Smooth muscle cell (in vitro differentiated cells): ENCODE results near the gene HACD2. TPM values are rescaled to one million over a fixed set of nuclear protein-coding genes. Genes with fewer than 3 reads are reported as not detected.

Experiments
- DNase-seq: peaks from one replicate; lab custom pipeline; 2025; ENCODE audit not compliant: unreplicated experiment; lab: John Stamatoyannopoulos, UW
- H2AFZ ChIP-seq: fragments of 200-600 bp; sonication (generic); 2 replicates; pipeline ENCODE4 v1.6.0; 2016; ENCODE audit warnings: antibody characterized with exemption, low read depth, mild to moderate bottlenecking
- H3F3A ChIP-seq: fragments of 200-600 bp; sonication (generic); 2 replicates; pipeline ENCODE4 v1.6.0; 2017; ENCODE audit warnings: antibody characterized with exemption, low read depth
- H3K27ac ChIP-seq: fragments of 200-600 bp; sonication (generic); 2 replicates; pipeline ENCODE4 v1.5.1; 2016; ENCODE audit warnings: low read depth, mild to moderate bottlenecking
- H3K27me3 ChIP-seq: fragments of 200-600 bp; sonication (generic); 2 replicates; pipeline ENCODE4 v1.6.1; 2016; ENCODE audit warnings: low read depth, mild to moderate bottlenecking
- H3K36me3 ChIP-seq: fragments of 200-600 bp; sonication (generic); 2 replicates; pipeline ENCODE4 v1.5.1; 2016; ENCODE audit warnings: low read depth
- H3K4me1 ChIP-seq: fragments of 200-600 bp; sonication (generic); 2 replicates; pipeline ENCODE4 v1.5.1; 2016; ENCODE audit warnings: low read depth
- H3K4me2 ChIP-seq: fragments of 200-600 bp; sonication (generic); 2 replicates; pipeline ENCODE4 v1.6.0; 2016; ENCODE audit warnings: mild to moderate bottlenecking
- H3K4me3 ChIP-seq: fragments of 200-600 bp; sonication (generic); 2 replicates; pipeline ENCODE4 v1.5.1; 2016; ENCODE audit warnings: mild to moderate bottlenecking
- H3K79me2 ChIP-seq: fragments of 200-600 bp; sonication (generic); 2 replicates; pipeline ENCODE4 v1.6.0; 2016; ENCODE audit warnings: low read depth, mild to moderate bottlenecking
- H3K9ac ChIP-seq: fragments of 200-600 bp; sonication (generic); 2 replicates; pipeline ENCODE4 v1.6.0; 2016; ENCODE audit warnings: low read depth
- H3K9me3 ChIP-seq: fragments of 200-600 bp; sonication (generic); replicated peaks from 2 replicates; pipeline ENCODE4 v1.5.1; 2016; ENCODE audit warnings: low read depth
- H4K20me1 ChIP-seq: fragments of 200-600 bp; sonication (generic); 2 replicates; pipeline ENCODE4 v1.6.0; 2016; ENCODE audit warnings: low read depth
- WGBS: methylation state at CpG from one replicate; pipeline ENCODE4 v1.1.7; 2016; ENCODE audit warnings: low lambda C conversion rate; 5-methylcytosine and 5-hydroxymethylcytosine counted together
- polyA plus RNA-seq: library from polyadenylated mRNA; unstranded; fragments of >200 nt; fragmentation: Nextera tagmentation; extraction: Ambion mirVana; gene quantifications from 2 replicates; pipeline ENCODE4 v1.2.1, GENCODE V29; 2016
- total RNA-seq: library from RNA; depleted of rRNA; stranded (reverse); fragments of >200 nt; gene quantifications from 2 replicates; pipeline ENCODE4 v1.2.3, GENCODE V29; 2014
- TF ChIP-seq, protein P1 (sequence below): fragments of 200-600 bp; sonication (generic); IDR thresholded peaks from 2 replicates; pipeline ENCODE4 v1.5.1; 2017; ENCODE audit warnings: borderline replicate concordance, mild to moderate bottlenecking, antibody characterized with exemption; ENCODE audit not compliant: insufficient read depth, poor library complexity, severe bottlenecking

The HACD2 gene
- total and polyA plus RNA-seq, 2 experiments from 2014 or later, result 9.5 to 28.3 TPM

DNA sequence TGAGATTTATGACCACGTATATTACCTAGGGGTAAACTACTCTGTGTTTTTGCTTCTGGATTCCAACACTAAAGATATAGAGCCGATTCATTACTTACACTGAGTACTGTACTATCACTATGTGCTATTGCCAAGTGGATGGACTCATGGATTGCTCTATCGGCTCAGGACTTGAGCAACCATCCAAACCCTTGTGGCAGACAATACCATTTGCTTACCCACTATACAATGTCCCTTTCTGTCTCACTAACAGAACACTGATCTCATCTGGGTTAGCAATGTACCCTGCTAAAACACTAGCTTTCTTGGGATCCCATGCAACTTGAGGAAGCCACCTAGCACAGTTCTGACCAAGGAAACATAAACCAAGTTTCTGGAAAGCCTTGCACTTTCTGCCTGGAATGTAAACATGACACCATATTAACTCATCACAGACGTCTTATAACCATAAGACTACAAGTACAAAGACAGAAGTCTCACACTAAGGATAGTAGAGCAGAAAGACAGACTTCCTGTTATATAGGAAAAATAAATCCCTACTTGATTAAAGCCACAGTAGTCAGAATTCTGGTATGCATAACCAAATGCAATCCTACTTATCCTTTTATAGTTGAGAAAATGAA is 38.6 kb downstream of the HACD2 start:
- WGBS, result 52% methylated on average over 4 of the region's 4 CpGs
- no peaks in the 10 kb centered on the region for H3K79me2 ChIP-seq

DNA sequence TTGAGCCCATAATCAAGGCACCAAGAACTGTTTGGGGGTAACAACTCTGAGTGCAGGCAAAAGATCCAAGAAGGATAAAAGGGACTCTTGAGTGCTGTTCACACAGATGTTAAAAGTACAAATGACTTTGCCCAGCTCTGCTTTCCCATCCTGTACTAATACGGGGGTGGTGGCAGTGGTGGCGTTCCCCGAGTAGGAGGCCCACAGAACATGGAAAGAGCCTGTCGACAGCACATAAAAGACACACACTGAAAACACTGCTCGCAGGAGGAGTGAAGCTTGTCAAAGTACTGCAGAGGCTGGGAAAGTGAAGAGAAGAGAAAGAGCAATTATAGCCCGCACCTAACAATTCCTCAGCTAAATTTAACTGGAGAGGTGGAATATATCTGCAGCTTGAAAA is 40.9 kb downstream of the HACD2 start:
- 45% methylated on average over 6 of the region's 6 CpGs for WGBS
- Histone ChIP-seq H3K36me3 (no peaks in the 10 kb centered on the region), H4K20me1 (peaks cover 7% of the 10 kb centered on the region), H3K79me2 (no peaks in the 10 kb centered on the region), H3K4me3 (no peak overlapping the region), H3K4me2 (peak overlapping the region; percentile 37), H3K9ac (no peak overlapping the region), H3K4me1 (no peaks in the 10 kb centered on the region), H3K27ac (no peak overlapping the region), H2AFZ (no peak overlapping the region), H3K27me3 (no peaks in the 10 kb centered on the region), H3F3A (peaks cover 8% of the 10 kb centered on the region), H3K9me3 (no peaks in the 10 kb centered on the region)
- no peak for DNase-seq
- TF ChIP-seq, protein P1, sequence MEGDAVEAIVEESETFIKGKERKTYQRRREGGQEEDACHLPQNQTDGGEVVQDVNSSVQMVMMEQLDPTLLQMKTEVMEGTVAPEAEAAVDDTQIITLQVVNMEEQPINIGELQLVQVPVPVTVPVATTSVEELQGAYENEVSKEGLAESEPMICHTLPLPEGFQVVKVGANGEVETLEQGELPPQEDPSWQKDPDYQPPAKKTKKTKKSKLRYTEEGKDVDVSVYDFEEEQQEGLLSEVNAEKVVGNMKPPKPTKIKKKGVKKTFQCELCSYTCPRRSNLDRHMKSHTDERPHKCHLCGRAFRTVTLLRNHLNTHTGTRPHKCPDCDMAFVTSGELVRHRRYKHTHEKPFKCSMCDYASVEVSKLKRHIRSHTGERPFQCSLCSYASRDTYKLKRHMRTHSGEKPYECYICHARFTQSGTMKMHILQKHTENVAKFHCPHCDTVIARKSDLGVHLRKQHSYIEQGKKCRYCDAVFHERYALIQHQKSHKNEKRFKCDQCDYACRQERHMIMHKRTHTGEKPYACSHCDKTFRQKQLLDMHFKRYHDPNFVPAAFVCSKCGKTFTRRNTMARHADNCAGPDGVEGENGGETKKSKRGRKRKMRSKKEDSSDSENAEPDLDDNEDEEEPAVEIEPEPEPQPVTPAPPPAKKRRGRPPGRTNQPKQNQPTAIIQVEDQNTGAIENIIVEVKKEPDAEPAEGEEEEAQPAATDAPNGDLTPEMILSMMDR, result no peak

More for the DNA sequence above, 38.6 kb downstream of the HACD2 start:
- Histone ChIP-seq H3K9me3 (no peaks in the 10 kb centered on the region), H3K36me3 (no peaks in the 10 kb centered on the region), H3K4me3 (no peak overlapping the region), H2AFZ (no peak overlapping the region), H3K27me3 (no peaks in the 10 kb centered on the region), H3F3A (peaks cover 8% of the 10 kb centered on the region), H4K20me1 (peaks cover 7% of the 10 kb centered on the region), H3K4me2 (peak overlapping the region; percentile 49), H3K9ac (no peak overlapping the region), H3K4me1 (no peaks in the 10 kb centered on the region), H3K27ac (peak overlapping the region; percentile 44)
- DNase-seq, result no peak
- TF ChIP-seq, protein P1, result no peak

DNA sequence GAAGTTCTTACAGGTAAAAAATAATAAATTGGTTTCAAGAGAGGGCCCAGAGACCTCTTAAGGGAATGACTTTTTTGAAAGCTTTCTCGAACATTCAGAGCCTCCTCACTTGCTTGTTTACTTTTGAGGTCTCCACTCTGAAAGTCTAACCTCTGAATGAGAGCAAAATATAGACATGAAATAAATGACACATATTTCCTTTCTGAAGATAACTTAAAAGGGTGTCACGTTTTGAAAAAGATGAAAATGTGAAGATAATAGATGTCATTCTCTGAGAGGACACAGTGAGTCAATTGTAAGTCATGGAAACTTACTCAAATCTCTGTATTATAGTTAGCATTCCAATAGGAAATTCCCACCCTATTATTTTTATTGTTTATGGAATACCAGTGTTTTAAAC is 44.6 kb downstream of the HACD2 start:
- 52% methylated on average over 2 of the region's 2 CpGs for WGBS
- Histone ChIP-seq H3F3A (no peaks in the 10 kb centered on the region), H3K27me3 (no peaks in the 10 kb centered on the region), H4K20me1 (peaks cover 1% of the 10 kb centered on the region), H3K4me3 (no peak overlapping the region), H3K79me2 (no peaks in the 10 kb centered on the region), H3K9ac (no peak overlapping the region), H2AFZ (no peak overlapping the region), H3K36me3 (no peaks in the 10 kb centered on the region), H3K4me1 (no peaks in the 10 kb centered on the region), H3K9me3 (no peaks in the 10 kb centered on the region), H3K27ac (no peak overlapping the region), H3K4me2 (no peak overlapping the region)
- DNase-seq, result no peak
- TF ChIP-seq, protein P1, result no peak
